Fibroblast of the aortic adventitia (primary cell): ENCODE results near the gene ZNF584. TPM values are rescaled to one million over a fixed set of nuclear protein-coding genes. Genes with fewer than 3 reads are reported as not detected.

Source experiments
- DNase-seq: peaks from one replicate; pipeline ENCODE4 v3.0.0-alpha.2; 2010; ENCODE audit warnings: low read depth
- H3K4me3 ChIP-seq: 2 replicates; pipeline ENCODE4 v1.5.1; 2011; ENCODE audit warnings: low read depth, mild to moderate bottlenecking, control low read depth, low read length, moderate library complexity
- CTCF ChIP-seq: IDR thresholded peaks from 2 replicates; pipeline ENCODE4 v1.5.1; 2011; ENCODE audit warnings: mild to moderate bottlenecking, low read length, control low read depth, inconsistent platforms; ENCODE audit not compliant: insufficient read depth
- total RNA-seq: library from RNA; depleted of rRNA; stranded (reverse); fragments of >200 nt; gene quantifications from 2 replicates; pipeline ENCODE4 v1.2.3, GENCODE V29; 2012; ENCODE audit warnings: low replicate concordance

ZNF584 gene
- total RNA-seq, 1 donor, result 14.4 TPM

- TF ChIP-seq CTCF, result no peak
- H3K4me3 ChIP-seq, result peak overlapping the region; percentile 85
- DNase-seq, result no peak
These were observed 28.3 kb upstream of the ZNF584 start for GRCh38 chr19:58380037-58380661.

- TF ChIP-seq CTCF, result no peak
- peak; percentile 100 for DNase-seq
- H3K4me3 ChIP-seq, result peak within 1 kb of the TSS; percentile 85
These were observed 27.6 kb upstream of the ZNF584 start, which contains the start of gene ZNF837 for GRCh38 chr19:58380662-58381459. ZNF837 (minus strand) TSS chr19:58381030; CDS start chr19:58369332, 11,698 bp downstream.

- no peak for TF ChIP-seq CTCF
- no peak for DNase-seq
These were observed 26.8 kb upstream of the ZNF584 start for GRCh38 chr19:58381460-58382212.

GRCh38 chr19:58382997-58383603 is 25.3 kb upstream of the ZNF584 start:
- no peak overlapping the region for H3K4me3 ChIP-seq
- DNase-seq, result no peak
- TF ChIP-seq CTCF, result no peak

More at GRCh38 chr19:58381460-58382212, 26.8 kb upstream of the ZNF584 start:
- H3K4me3 ChIP-seq, result peak overlapping the region; percentile 85

GRCh38 chr19:58385313-58385890 is 23.0 kb upstream of the ZNF584 start:
- DNase-seq, result no peak
- H3K4me3 ChIP-seq, result peak overlapping the region; percentile 96
- TF ChIP-seq CTCF, result no peak
